Naive B cell (primary cell): Measurements from ENCODE around the gene CAPNS1. TPM values are rescaled to one million over a fixed set of nuclear protein-coding genes. Genes with fewer than 3 reads are reported as not detected.
"Not testable (repeated sequence)": the region's sequence is repeated elsewhere in the genome, so short reads cannot be mapped to it uniquely, and the experiment has no call there.

Experiments used
- ATAC-seq, 2 donors: fragments of 150-1000 bp; cut with Tn5 transposase; 2 replicates each; pipeline ENCODE4 v1.10.0; 2021; ENCODE audit warnings: low read depth in 2 of 2, mild to moderate bottlenecking in 2 of 2, moderate library complexity in 2 of 2
- DNase-seq: peaks from one replicate; pipeline ENCODE4 v3.0.0; 2022
- H3K27ac Mint-ChIP-seq, 6 donors: one replicate each; pipeline ENCODE4 v1.8.0; 2020 to 2022; ENCODE audit warnings: mild to moderate bottlenecking in 6 of 6, mixed read lengths in 6 of 6, moderate library complexity in 5 of 6, inconsistent platforms in 2 of 6
- H3K27me3 Mint-ChIP-seq, 3 donors: one replicate each; pipeline ENCODE4 v1.8.0; 2021 to 2022; ENCODE audit warnings: mixed read lengths in 3 of 3, mild to moderate bottlenecking in 1 of 3
- H3K36me3 Mint-ChIP-seq, 2 donors: one replicate each; pipeline ENCODE4 v1.8.0; 2020 to 2022; ENCODE audit warnings: mixed read lengths in 2 of 2, inconsistent platforms in 1 of 2, mild to moderate bottlenecking in 1 of 2
- H3K4me1 Mint-ChIP-seq, 3 donors: one replicate each; pipeline ENCODE4 v1.8.0; 2020 to 2022; ENCODE audit warnings: mixed read lengths in 3 of 3, inconsistent platforms in 1 of 3, mild to moderate bottlenecking in 1 of 3, moderate library complexity in 1 of 3
- H3K4me3 Mint-ChIP-seq, 8 donors: one replicate each; pipeline ENCODE4 v1.8.0; 2020 to 2022; ENCODE audit warnings: mild to moderate bottlenecking in 8 of 8, mixed read lengths in 8 of 8, moderate library complexity in 8 of 8, inconsistent platforms in 2 of 8
- H3K9me3 Mint-ChIP-seq, 7 donors: one replicate each; pipeline ENCODE4 v1.8.0; 2020 to 2022; ENCODE audit warnings: mixed read lengths in 7 of 7, mild to moderate bottlenecking in 5 of 7, inconsistent platforms in 2 of 7, moderate library complexity in 1 of 7
- polyA plus RNA-seq, 6 donors: library from polyadenylated mRNA; unstranded; fragments of 300-500 nt; fragmentation: Illumina TruSeq; gene quantifications; one replicate each; pipeline ENCODE4 v1.2.3, GENCODE V29; 2021; ENCODE audit warnings: low read depth in 6 of 6

The CAPNS1 gene
- polyA plus RNA-seq, 6 donors from 2014 or later: 93.5 to 156 (median 111) TPM

DNA sequence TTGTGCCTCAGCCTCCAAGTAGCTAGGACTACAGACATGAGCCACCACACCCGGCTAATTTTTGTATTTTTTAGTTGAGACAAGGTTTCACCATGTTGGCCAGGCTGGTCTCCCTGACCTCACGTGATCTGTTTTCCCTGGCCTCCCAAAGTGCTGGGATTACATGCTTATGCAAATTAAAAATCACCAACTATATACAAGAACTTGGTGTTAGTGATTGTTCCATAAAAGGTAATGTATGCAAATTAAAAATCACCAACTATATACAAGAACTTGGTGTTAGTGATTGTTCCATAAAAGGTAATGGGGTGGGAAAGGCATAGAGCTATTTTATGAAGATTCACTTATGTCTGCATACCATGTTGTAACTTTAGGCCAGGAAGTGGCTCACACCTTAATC lies 39.2 kb downstream of the CAPNS1 start:
- not testable (repeated sequence) for ATAC-seq, DNase-seq, H3K4me1 Mint-ChIP-seq, H3K4me3 Mint-ChIP-seq, H3K36me3 Mint-ChIP-seq, H3K9me3 Mint-ChIP-seq, H3K27me3 Mint-ChIP-seq
- peak overlapping the region in 2 of 6 donors; percentile 44 to 63 for H3K27ac Mint-ChIP-seq

- Mint-ChIP-seq H3K4me3 (no peak overlapping the region), H3K9me3 (no peaks in the 10 kb centered on the region), H3K36me3 (no peaks in the 10 kb centered on the region), H3K27me3 (no peaks in the 10 kb centered on the region), H3K27ac (peak overlapping the region in 1 of 6 donors; percentile 57), H3K4me1 (no peaks in the 10 kb centered on the region)
- no peak for DNase-seq
- no peak for ATAC-seq
Observed at GRCh38 chr19:36182612-36183244, 42.9 kb downstream of the CAPNS1 start.

DNA sequence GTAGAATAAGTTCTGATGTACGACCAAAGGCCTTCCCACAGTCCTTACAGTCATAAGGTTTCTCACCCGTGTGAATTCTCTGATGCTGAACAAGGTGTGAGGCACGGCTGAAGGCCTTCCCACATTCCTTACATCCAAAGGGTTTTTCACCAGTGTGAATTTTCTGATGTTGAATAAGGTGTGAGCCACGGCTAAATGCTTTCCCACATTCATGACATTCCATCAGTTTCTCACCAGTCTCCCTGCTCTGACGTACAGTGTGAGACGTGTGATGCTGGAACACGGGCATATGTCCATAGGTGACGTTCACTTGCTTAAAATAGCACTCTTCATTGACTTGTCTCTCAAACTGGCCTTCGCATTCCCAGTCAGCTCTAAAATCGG lies 43.4 kb downstream of the CAPNS1 start:
- no peak for ATAC-seq
- Mint-ChIP-seq H3K9me3 (no peaks in the 10 kb centered on the region), H3K36me3 (no peaks in the 10 kb centered on the region), H3K27me3 (no peaks in the 10 kb centered on the region), H3K4me1 (no peaks in the 10 kb centered on the region), H3K27ac (peak overlapping the region in 2 of 6 donors; percentile 57 to 60), H3K4me3 (no peak overlapping the region)
- no peak for DNase-seq

GRCh38 chr19:36186722-36187121 lies 46.9 kb downstream of the CAPNS1 start:
- not testable (repeated sequence) for H3K4me1 Mint-ChIP-seq, ATAC-seq, H3K9me3 Mint-ChIP-seq, DNase-seq, H3K27me3 Mint-ChIP-seq, H3K4me3 Mint-ChIP-seq, H3K36me3 Mint-ChIP-seq
- H3K27ac Mint-ChIP-seq: peak overlapping the region in 1 of 6 donors; percentile 38

GRCh38 chr19:36196249-36196648 lies 56.4 kb downstream of the CAPNS1 start:
- peak overlapping the region in 2 of 6 donors; percentile 60 for H3K27ac Mint-ChIP-seq

DNA sequence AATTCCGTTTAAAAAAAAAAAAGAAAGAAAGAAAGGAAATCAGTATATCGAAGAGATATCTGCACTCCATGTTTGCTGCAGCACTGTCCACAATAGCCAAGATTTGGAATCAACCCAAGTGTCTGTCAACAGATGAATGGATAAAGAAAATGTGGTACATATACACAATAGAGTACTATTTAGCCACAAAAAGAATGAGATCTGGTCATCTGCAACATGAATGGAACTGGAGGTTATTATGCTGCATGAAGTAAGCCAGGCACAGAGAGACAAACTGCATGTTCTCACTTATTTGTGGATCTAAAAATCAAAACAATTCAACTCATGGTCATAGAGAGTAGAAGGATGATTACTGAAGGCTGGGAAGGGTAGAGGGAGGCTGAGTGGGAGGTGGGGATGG lies 58.3 kb downstream of the CAPNS1 start:
- Mint-ChIP-seq H3K36me3 (peaks cover 0 to 16% of the 10 kb centered on the region in 2 donors), H3K9me3 (no peaks in the 10 kb centered on the region), H3K4me1 (peaks cover 0 to 5% (median 0%) of the 10 kb centered on the region in 3 donors), H3K27ac (peak overlapping the region in 2 of 6 donors; percentile 46 to 51), H3K27me3 (no peaks in the 10 kb centered on the region), H3K4me3 (no peak overlapping the region)
- ATAC-seq: no peak
- DNase-seq: no peak

More at GRCh38 chr19:36196249-36196648, 56.4 kb downstream of the CAPNS1 start:
- Mint-ChIP-seq H3K4me3 (no peak overlapping the region), H3K27me3 (no peaks in the 10 kb centered on the region), H3K36me3 (peaks cover 0 to 16% of the 10 kb centered on the region in 2 donors), H3K4me1 (peaks cover 0 to 5% (median 0%) of the 10 kb centered on the region in 3 donors), H3K9me3 (no peaks in the 10 kb centered on the region)
- DNase-seq: no peak
- ATAC-seq: no peak

Other genes starting within 250 kb of the CAPNS1 start
- gene NFKBID, start 239.5 kb upstream of the CAPNS1 start, polyA plus RNA-seq: 10 to 100 TPM; 13.5 to 79.7 (median 55.3) TPM
- gene HCST, start 237.5 kb upstream of the CAPNS1 start, polyA plus RNA-seq: 10 to 100 TPM; 33.8 to 58.5 (median 47.5) TPM
- gene TYROBP, start 231.8 kb upstream of the CAPNS1 start, polyA plus RNA-seq: 10 to 100 TPM in 2 of 6 donors, 1 to 10 TPM in 4; 3.4 to 28.6 (median 8.3) TPM
- gene LRFN3, start 203.7 kb upstream of the CAPNS1 start, polyA plus RNA-seq: under 1 TPM in 3 of 6 donors, not detected in 3; 0.12 to 0.22 (median 0.14) TPM
- 10 to 100 TPM; 30.0 to 58.0 (median 48.8) TPM for gene SDHAF1, start 144.9 kb upstream of the CAPNS1 start, polyA plus RNA-seq
- under 1 TPM in 1 of 6 donors, not detected in 5; 0.24 TPM for gene SYNE4, start 131.3 kb upstream of the CAPNS1 start, polyA plus RNA-seq
- gene ALKBH6, start 125.9 kb upstream of the CAPNS1 start, polyA plus RNA-seq: 10 to 100 TPM; 13.7 to 28.9 (median 19.1) TPM
- 1 to 10 TPM in 1 of 6 donors, not detected in 5; 1.8 TPM for gene CLIP3, start 107.2 kb upstream of the CAPNS1 start, polyA plus RNA-seq
- 1 to 10 TPM; 1.4 to 7.3 (median 3.6) TPM for gene THAP8, start 85.8 kb upstream of the CAPNS1 start, polyA plus RNA-seq
- gene WDR62, start 85.2 kb upstream of the CAPNS1 start, polyA plus RNA-seq: under 1 TPM in 2 of 6 donors, not detected in 4; 0.07 to 0.25 TPM
- gene OVOL3, start 28.9 kb upstream of the CAPNS1 start, polyA plus RNA-seq: not detected
- 100 to 1,000 TPM; 112 to 139 (median 126) TPM for gene POLR2I, start 25.2 kb upstream of the CAPNS1 start, polyA plus RNA-seq
- gene TBCB, start 24.6 kb upstream of the CAPNS1 start, polyA plus RNA-seq: 100 to 1,000 TPM; 142 to 230 (median 163) TPM
- gene COX7A1, start 12.4 kb downstream of the CAPNS1 start, polyA plus RNA-seq: not detected
- 1 to 10 TPM in 5 of 6 donors, not detected in 1; 1.5 to 5.2 (median 2.1) TPM for gene ZNF565, start 74.6 kb downstream of the CAPNS1 start, polyA plus RNA-seq
- 10 to 100 TPM; 28.0 to 85.3 (median 67.6) TPM for gene ZNF146, start 75.0 kb downstream of the CAPNS1 start, polyA plus RNA-seq
- 10 to 100 TPM in 1 of 6 donors, 1 to 10 TPM in 5; 2.9 to 11.6 (median 5.2) TPM for gene ZFP14, start 239.1 kb downstream of the CAPNS1 start, polyA plus RNA-seq